Breast epithelium (tissue), 3 donors: ENCODE data around the gene ABR.

Source experiments
- CTCF ChIP-seq, 3 donors: fragments of 450-650 bp; IDR thresholded peaks; one replicate each; pipeline ENCODE4 v1.5.1; 2016 to 2017; ENCODE audit warnings: antibody characterized with exemption in 3 of 3, mild to moderate bottlenecking in 3 of 3, moderate library complexity in 3 of 3
- POLR2A ChIP-seq: fragments of 450-650 bp; IDR thresholded peaks from one replicate; pipeline ENCODE4 v1.6.1; 2016; ENCODE audit warnings: antibody characterized with exemption, mild to moderate bottlenecking, moderate library complexity
- POLR2AphosphoS5 ChIP-seq, 3 donors: sonication (generic); formaldehyde crosslinking; IDR thresholded peaks; one replicate each; pipeline ENCODE4 v1.6.1; 2017; ENCODE audit warnings: antibody characterized with exemption in 3 of 3

- TF ChIP-seq CTCF (IDR thresholded peaks at IDR 0.05) (no peak), POLR2A (no peak), POLR2AphosphoS5 (IDR thresholded peaks at IDR 0.05) (no peak)
Observed at GRCh38 chr17:968812-969730, 210.7 kb downstream of the ABR start.
